RWPE1 (cell line): ENCODE measurements around the gene HCN2.
A peak's percentile ranks its signal among the peaks of the same experiment; 100 is the strongest.

Source experiments
- CTCF ChIA-PET: fragments of 350-600 bp; sonication (Branson Sonifier 250); formaldehyde crosslinking; extraction: SDS; loops from one replicate; lab custom pipeline; 2021; lab: Yijun Ruan, JAX
- POLR2A ChIA-PET: fragments of 400-600 bp; formaldehyde crosslinking; extraction: SDS; loops from one replicate; lab custom pipeline; 2020; ENCODE audit warnings: antibody characterized with exemption; ENCODE audit not compliant: low non-redundant PET; lab: Yijun Ruan, JAX
- DNase-seq: peaks from one replicate; pipeline ENCODE4 v3.0.0; 2012; ENCODE audit warnings: low spot score
- H3K27ac ChIP-seq: fragments of 450-650 bp; 2 replicates; pipeline ENCODE4 v1.5.1; 2017
- TF ChIP-seq, protein P1 (sequence below): fragments of 450-650 bp; conservative IDR thresholded peaks from 2 replicates; pipeline ENCODE4 v1.5.1; 2017; ENCODE audit warnings: low read depth, mild to moderate bottlenecking

HCN2 gene

DNA sequence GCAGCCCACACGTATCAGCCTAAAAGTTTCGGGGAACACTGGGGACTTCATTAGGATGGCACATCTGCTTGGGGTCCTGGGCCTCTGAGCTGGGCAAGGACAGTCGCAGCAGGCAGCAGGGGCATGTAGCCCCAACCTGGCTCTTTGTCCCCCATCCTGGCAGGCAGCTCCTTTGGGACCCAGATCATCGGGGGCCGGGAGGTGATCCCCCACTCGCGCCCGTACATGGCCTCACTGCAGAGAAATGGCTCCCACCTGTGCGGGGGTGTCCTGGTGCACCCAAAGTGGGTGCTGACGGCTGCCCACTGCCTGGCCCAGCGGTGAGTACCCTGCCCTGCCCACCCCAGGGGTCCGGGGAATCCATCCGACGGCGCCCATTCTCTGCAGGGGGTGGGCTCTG is 42.6 kb upstream of the HCN2 start:
- ChIA-PET CTCF (no interaction called here), POLR2A (no interaction called here)
- no peak overlapping the region for H3K27ac ChIP-seq
- no peak for DNase-seq
- TF ChIP-seq, protein P1, sequence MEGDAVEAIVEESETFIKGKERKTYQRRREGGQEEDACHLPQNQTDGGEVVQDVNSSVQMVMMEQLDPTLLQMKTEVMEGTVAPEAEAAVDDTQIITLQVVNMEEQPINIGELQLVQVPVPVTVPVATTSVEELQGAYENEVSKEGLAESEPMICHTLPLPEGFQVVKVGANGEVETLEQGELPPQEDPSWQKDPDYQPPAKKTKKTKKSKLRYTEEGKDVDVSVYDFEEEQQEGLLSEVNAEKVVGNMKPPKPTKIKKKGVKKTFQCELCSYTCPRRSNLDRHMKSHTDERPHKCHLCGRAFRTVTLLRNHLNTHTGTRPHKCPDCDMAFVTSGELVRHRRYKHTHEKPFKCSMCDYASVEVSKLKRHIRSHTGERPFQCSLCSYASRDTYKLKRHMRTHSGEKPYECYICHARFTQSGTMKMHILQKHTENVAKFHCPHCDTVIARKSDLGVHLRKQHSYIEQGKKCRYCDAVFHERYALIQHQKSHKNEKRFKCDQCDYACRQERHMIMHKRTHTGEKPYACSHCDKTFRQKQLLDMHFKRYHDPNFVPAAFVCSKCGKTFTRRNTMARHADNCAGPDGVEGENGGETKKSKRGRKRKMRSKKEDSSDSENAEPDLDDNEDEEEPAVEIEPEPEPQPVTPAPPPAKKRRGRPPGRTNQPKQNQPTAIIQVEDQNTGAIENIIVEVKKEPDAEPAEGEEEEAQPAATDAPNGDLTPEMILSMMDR = no peak

DNA sequence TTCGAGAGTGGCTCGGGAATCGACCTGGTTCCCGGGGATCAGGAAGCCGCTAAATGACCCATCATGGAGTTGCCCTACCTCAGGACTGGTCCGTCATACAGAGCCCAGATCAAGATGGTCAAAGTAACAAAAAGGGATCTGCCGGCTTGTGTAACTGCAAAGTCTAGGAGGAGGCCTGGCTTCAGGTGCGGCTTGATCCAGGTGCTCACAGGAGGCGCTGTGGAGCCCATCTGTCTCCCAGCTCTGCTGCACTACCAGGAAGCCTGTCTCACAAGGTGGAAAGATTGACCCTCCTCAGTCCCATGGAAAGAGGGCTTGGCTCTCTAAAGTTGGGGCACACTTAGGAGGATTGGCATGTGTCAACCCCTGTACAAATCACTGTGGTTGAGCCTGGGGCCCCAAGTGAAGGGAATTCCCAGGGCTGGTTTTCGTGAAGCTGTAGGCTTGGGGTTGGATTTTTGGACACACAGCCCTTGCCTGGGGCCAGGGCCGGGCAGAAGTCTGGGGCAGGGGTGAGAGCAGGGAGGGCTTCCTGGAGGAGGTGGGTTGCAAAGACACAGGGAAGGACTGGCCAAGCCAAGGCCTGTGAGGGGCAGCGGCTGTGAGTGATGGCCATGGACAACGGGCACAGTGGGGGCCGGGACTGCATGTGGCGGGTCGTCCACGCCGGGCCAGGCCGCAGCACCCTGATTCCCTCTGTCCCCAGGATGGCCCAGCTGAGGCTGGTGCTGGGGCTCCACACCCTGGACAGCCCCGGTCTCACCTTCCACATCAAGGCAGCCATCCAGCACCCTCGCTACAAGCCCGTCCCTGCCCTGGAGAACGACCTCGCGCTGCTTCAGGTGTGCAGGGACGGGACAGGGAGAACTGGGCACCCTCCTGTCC is 41.6 kb upstream of the HCN2 start:
- DNase-seq = no peak
- TF ChIP-seq, protein P1 = no peak
- ChIA-PET CTCF (no interaction called here), POLR2A (no interaction called here)
- no peak overlapping the region for H3K27ac ChIP-seq

DNA sequence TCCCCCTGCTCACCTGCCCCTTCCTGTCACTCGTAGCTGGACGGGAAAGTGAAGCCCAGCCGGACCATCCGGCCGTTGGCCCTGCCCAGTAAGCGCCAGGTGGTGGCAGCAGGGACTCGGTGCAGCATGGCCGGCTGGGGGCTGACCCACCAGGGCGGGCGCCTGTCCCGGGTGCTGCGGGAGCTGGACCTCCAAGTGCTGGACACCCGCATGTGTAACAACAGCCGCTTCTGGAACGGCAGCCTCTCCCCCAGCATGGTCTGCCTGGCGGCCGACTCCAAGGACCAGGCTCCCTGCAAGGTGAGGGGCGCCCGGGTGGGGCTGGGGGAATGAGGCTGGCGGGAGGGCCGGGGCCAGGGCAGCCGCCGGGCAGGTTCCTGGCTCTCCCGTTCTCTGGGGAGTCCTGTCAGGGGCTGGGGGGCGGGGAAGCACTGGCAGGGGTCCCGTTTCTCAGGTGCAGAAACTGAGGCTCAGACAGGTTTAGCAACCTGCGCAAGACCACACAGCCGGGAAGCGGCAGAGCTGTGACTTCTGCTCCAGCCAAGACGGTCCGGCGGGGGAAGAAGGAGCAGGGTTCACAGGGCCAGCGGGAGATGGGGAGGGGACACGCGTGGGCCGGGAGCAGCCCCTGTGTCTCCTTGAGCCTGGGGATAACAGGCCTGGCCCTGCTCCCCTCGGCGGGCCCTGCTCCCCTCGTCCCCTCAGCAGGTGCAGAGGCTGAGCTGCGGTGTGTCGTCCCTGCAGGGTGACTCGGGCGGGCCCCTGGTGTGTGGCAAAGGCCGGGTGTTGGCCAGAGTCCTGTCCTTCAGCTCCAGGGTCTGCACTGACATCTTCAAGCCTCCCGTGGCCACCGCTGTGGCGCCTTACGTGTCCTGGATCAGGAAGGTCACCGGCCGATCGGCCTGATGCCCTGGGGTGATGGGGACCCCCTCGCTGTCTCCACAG is 40.5 kb upstream of the HCN2 start:
- DNase-seq = no peak
- TF ChIP-seq, protein P1 = no peak
- CTCF ChIA-PET = interaction anchor here (0.6 kb wide), 1 partner anchor 194 kb away, joined by 3 read pairs; no protein-coding TSS in a partner anchor
- POLR2A ChIA-PET = no interaction called here
- no peak overlapping the region for H3K27ac ChIP-seq

DNA sequence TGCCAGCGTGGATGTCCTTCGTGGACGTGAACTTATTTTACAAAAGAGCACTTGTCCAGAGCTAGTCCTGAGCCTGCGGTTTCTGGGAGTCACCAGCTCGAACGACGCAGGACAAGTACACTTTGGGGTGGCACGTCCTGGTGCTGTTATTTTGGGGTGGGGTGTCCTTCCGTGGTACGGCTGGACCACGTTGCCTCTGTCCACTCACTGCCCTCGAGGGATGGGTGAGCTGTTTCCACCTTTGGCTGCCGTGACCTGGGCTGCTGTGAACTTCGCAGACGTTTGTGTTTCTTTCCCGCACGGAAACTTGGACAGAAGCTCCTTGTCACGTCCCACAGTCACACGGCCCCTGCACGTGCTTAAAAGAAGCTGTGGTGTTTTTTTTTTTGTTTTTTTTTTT is 34.9 kb upstream of the HCN2 start:
- no peak for DNase-seq
- POLR2A ChIA-PET = interaction anchor here (0.6 kb wide), 1 partner anchor 292 kb away, joined by 5 read pairs; no protein-coding TSS in a partner anchor

DNA sequence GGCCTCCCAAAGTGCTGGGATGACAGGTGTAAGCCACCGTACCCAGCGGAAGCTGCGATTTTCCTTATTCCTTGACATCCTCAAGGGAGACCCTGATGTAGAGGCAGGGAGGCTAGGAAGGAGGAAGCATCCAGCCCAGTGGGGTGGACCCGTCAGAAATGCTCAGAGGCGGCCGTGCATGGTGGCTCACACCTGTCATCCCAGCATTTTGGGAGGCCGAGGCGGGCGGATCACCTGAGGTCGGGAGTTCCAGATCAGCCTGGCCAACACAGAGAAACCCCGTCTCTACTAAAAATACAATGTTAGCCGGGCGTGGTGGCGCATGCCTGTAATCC is 34.2 kb upstream of the HCN2 start:
- TF ChIP-seq, protein P1 = no peak
- ChIA-PET POLR2A (no interaction called here), CTCF (no interaction called here)
- DNase-seq = no peak
- H3K27ac ChIP-seq = peak overlapping the region; percentile 46

More for the DNA sequence above, 34.9 kb upstream of the HCN2 start:
- H3K27ac ChIP-seq = no peak overlapping the region
- TF ChIP-seq, protein P1 = no peak
- CTCF ChIA-PET = no interaction called here

DNA sequence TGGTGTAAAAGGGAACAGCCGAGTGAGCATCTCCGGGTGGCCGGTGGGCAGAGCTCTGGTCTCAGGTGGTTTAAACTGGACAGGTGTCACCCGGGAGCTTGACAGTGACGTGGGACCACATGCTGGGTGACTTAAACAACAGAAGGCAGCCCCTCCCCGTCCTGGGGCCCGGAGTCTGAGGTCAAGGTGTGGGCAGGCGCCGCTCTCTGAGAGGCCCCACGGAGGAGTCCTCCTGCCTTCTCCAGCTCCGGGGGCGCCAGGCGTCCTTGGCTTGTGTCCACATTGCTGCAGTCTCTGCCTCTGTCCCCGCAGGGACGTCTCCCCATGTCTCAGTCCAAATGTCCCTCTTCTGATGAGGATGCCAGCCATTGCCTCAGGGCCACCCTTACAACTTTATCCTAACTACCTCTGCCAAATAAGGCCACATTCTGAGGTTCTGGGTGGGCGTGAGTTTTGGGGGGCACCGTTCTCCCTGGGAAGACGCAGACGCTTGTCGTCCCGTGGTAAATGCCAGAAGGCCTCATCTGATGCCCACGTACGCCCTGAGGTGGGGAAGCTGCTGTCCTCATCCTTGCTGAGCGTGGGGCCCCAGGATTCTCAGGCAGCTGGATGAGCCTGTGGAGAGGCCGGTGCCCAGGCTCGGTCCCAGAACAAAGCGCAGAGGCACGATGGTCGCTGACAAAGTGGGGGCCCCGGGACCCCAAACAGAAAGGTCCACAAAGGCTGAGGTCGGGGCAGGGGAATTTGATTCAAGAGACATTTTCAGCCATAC is 32.9 kb upstream of the HCN2 start:
- CTCF ChIA-PET = interaction anchor here (0.6 kb wide), 1 partner anchor 23 kb away, joined by 3 read pairs; no protein-coding TSS in a partner anchor
- no peak for DNase-seq
- TF ChIP-seq, protein P1 = no peak
- peak overlapping the region; percentile 46; the same call in 1 of the 2 replicates for H3K27ac ChIP-seq
- POLR2A ChIA-PET = no interaction called here
